Measurements from ENCODE around the gene NXPE1. TPM values are rescaled to one million over a fixed set of nuclear protein-coding genes. Genes with fewer than 3 reads are reported as not detected.

NXPE1 gene
- total RNA-seq, result not detected

DNA sequence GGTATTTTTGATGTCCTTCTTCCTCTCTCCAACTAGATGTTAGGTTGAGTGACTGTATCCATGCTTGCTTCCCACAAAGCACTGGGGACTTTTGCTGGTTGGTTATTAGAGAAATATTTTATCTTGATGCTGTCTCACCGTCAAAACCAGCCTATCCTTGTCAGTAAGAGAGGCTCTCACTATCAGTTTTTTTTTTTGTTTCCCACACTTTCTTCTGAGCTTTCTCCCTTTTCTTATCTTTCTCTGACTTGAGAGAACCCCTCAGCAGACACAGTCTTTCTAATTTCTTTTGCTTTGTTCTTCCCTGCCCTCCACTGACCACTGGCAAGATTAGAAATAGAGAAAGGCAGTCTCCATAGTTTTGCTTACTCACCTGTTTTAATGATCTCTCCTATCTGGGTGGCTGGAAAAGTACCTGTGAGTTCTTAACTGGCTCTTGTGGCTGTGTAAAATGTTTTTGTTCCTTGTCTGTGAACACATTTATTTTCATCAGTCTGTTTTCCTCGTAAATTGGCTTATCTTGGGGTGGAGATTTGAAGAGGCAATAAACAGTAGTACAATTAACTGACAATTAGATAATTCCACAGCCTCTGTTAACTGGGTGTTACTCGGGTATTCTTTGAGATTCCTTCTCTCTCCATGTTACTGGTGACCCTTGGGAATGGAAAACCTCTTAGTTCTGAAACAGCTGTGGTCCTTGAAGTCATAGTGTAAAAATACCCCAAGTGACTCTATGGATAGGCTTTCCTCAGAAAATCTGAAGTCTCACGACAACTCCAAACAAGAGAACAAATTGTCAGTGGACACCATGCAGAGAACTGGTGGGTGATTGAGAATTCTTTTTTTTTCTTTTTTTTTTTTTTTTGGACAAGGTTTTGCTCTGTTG lies at the start of gene NXPE1:
NXPE1 (minus strand) TSS at position 457 of the 886 bp plus-strand sequence. CDS start 8,680 bp downstream, outside the sequence.

DNA sequence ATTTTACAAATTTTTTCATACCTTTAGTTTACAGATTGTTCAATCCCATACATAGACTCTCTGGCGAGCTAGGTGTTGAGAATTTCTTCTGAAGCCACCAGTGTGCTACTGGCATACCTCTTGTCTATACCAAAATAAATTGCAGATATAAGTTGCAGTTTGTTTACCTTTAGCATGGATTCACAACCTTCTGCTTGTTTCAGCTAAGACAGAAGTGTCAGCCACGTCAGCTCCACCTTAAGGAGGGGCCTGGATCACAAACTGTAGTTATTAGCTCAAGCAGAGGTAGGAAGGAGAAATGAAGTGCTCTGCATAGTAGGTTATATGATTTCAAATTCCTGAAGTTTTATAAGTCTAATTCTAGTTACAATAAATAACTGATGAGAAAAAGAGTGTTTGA lies 35.9 kb upstream of the NXPE1 start, which contains the start of gene NXPE4:
NXPE4 (minus strand) TSS at position 216 of the 400 bp plus-strand sequence. CDS start 1,027 bp downstream, outside the sequence.

Other genes starting within 250 kb of the NXPE1 start
- gene C11orf71, start 159.4 kb downstream of the NXPE1 start, total RNA-seq, result 12.4 TPM
- gene RBM7, start 159.2 kb downstream of the NXPE1 start, total RNA-seq, result 32.2 TPM
- 57.8 TPM for gene REXO2, start 120.4 kb downstream of the NXPE1 start, total RNA-seq
- gene NXPE4, start 35.9 kb upstream of the NXPE1 start, total RNA-seq, result not detected
- gene NXPE2, start 118.6 kb upstream of the NXPE1 start, total RNA-seq, result 0.33 TPM